ENCODE measurements around the gene PHOX2A.

- TF ChIP-seq GATA2 (IDR thresholded peaks at IDR 0.05; ENCODE audit: low read depth, low read length) = no peak
- TF ChIP-seq GATA3 (IDR thresholded peaks at IDR 0.05; ENCODE audit: low read depth, low read length) = no peak
These were observed 22.4 kb downstream of the PHOX2A start for GRCh38 chr11:72221386-72222075.

Data from SH-SY5Y (cell line).